ENCODE measurements around the gene UBAC2. TPM values are rescaled to one million over a fixed set of nuclear protein-coding genes. Genes with fewer than 3 reads are reported as not detected.

UBAC2 gene
- total and polyA plus RNA-seq, 2 experiments from 2014 or later = 78.2 to 83.1 TPM

DNA sequence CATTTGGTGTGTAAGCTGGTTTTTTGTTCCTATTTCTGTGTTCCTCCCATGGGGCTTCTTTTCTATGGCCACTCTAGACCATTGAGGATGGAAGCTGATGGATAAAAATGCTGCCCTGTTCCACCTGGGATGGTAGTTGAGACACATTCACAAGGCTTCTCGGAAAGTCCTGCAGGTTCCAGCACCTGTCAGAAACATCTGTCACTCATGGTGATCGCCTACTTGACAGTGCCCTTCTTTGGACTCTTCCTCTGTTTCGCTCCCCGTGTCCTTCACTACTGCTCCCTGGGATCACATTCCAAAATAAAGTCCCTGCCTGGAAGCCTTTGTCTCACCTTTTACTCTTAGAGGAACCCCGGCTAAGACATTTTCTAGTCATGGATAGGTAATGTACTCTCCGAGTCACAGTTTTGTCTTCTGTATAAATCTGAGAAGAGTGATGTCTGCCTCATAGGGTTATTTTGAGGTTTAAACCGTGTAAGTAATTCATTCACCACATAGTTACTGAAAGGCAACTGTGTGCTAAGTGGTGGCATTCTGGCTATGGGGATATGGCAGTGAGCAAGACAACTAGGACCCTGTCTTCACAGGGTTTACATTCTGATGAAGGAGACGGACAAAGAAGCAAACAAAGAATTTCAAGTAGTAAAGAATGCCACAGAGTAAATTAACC lies 21.0 kb downstream of the UBAC2 start:
- H3K9me3 ChIP-seq (ENCODE audit: low read depth) = no peaks in the 10 kb centered on the region
- H3K27me3 ChIP-seq = no peaks in the 10 kb centered on the region
- no peak overlapping the region for H2AFZ ChIP-seq
- peaks cover 99% of the 10 kb centered on the region for H3K79me2 ChIP-seq
- H4K20me1 ChIP-seq (ENCODE audit: insufficient read depth, poor library complexity, severe bottlenecking) = peaks cover 49% of the 10 kb centered on the region
- no peaks in the 10 kb centered on the region for H3K36me3 ChIP-seq (replicated peaks; ENCODE audit: insufficient read depth, low read depth)
- no peak for DNase-seq (ENCODE audit: low spot score)
- peaks cover 4% of the 10 kb centered on the region for H3K4me1 ChIP-seq (ENCODE audit: insufficient read depth)
- no peaks in the 10 kb centered on the region for H3K9me2 ChIP-seq (replicated peaks; ENCODE audit: insufficient read depth)
- TF ChIP-seq EZH2 (IDR thresholded peaks at IDR 0.05; ENCODE audit: borderline replicate concordance) (no peak), EZH2phosphoT487 (IDR thresholded peaks at IDR 0.05; ENCODE audit: low read depth, severe bottlenecking, unreplicated experiment) (no peak)
- TF ChIP-seq, protein P1, sequence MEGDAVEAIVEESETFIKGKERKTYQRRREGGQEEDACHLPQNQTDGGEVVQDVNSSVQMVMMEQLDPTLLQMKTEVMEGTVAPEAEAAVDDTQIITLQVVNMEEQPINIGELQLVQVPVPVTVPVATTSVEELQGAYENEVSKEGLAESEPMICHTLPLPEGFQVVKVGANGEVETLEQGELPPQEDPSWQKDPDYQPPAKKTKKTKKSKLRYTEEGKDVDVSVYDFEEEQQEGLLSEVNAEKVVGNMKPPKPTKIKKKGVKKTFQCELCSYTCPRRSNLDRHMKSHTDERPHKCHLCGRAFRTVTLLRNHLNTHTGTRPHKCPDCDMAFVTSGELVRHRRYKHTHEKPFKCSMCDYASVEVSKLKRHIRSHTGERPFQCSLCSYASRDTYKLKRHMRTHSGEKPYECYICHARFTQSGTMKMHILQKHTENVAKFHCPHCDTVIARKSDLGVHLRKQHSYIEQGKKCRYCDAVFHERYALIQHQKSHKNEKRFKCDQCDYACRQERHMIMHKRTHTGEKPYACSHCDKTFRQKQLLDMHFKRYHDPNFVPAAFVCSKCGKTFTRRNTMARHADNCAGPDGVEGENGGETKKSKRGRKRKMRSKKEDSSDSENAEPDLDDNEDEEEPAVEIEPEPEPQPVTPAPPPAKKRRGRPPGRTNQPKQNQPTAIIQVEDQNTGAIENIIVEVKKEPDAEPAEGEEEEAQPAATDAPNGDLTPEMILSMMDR (IDR thresholded peaks at IDR 0.05; ENCODE audit: poor library complexity) = no peak
- no peak overlapping the region for H3K4me3 ChIP-seq
- 98% methylated on average over 8 of the region's 8 CpGs for WGBS (ENCODE audit: low lambda C conversion rate, missing lambda C conversion rate)
- H3K27ac ChIP-seq = no peak overlapping the region
- H3K4me2 ChIP-seq = no peak overlapping the region

GRCh38 chr13:99223587-99223986 lies 22.9 kb downstream of the UBAC2 start:
- no peak for DNase-seq (ENCODE audit: low spot score)
- WGBS (ENCODE audit: low lambda C conversion rate, missing lambda C conversion rate) = 65% methylated on average over 1 of the region's 1 CpG
- Histone ChIP-seq H3K9me2 (replicated peaks; ENCODE audit: insufficient read depth) (no peaks in the 10 kb centered on the region), H3K36me3 (replicated peaks; ENCODE audit: insufficient read depth, low read depth) (no peaks in the 10 kb centered on the region), H3K4me2 (no peak overlapping the region), H3K4me1 (ENCODE audit: insufficient read depth) (peaks cover 3% of the 10 kb centered on the region), H2AFZ (no peak overlapping the region), H3K9me3 (ENCODE audit: low read depth) (no peaks in the 10 kb centered on the region), H3K27me3 (no peaks in the 10 kb centered on the region), H4K20me1 (ENCODE audit: insufficient read depth, poor library complexity, severe bottlenecking) (peaks cover 44% of the 10 kb centered on the region), H3K27ac (no peak overlapping the region), H3K4me3 (no peak overlapping the region), H3K79me2 (peaks cover 98% of the 10 kb centered on the region)
- TF ChIP-seq EZH2phosphoT487 (IDR thresholded peaks at IDR 0.05; ENCODE audit: low read depth, severe bottlenecking, unreplicated experiment) = no peak
- TF ChIP-seq EZH2 (IDR thresholded peaks at IDR 0.05; ENCODE audit: borderline replicate concordance) = no peak
- TF ChIP-seq, protein P1 (IDR thresholded peaks at IDR 0.05; ENCODE audit: poor library complexity) = no peak

DNA sequence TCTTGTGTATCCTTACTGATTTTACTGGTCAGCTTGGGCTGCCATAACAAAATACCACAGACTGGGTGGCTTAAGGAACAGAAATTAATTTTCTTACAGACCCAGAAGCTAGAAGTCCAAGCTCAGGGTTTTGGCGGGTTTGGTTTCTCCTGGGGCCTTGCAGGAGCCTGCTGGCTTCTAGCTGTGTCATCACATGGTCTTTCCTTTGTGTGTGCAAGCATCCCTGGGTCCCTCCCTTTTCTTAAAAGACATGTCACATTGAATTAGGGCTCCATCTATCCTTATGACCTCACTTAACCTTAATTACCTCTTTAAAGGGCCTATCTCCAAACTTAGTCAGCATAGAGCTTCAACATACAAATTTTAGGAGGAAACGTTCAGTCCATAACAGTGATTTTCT lies 23.4 kb downstream of the UBAC2 start:
- no peak for DNase-seq (ENCODE audit: low spot score)
- 88% methylated on average over 2 of the region's 2 CpGs for WGBS (ENCODE audit: low lambda C conversion rate, missing lambda C conversion rate)
- peaks cover 98% of the 10 kb centered on the region for H3K79me2 ChIP-seq
- TF ChIP-seq, protein P1 (IDR thresholded peaks at IDR 0.05; ENCODE audit: poor library complexity) = no peak
- no peak for TF ChIP-seq EZH2phosphoT487 (IDR thresholded peaks at IDR 0.05; ENCODE audit: low read depth, severe bottlenecking, unreplicated experiment)
- no peak for TF ChIP-seq EZH2 (IDR thresholded peaks at IDR 0.05; ENCODE audit: borderline replicate concordance)
- no peaks in the 10 kb centered on the region for H3K9me2 ChIP-seq (replicated peaks; ENCODE audit: insufficient read depth)
- no peak overlapping the region for H3K27ac ChIP-seq
- H4K20me1 ChIP-seq (ENCODE audit: insufficient read depth, poor library complexity, severe bottlenecking) = peaks cover 41% of the 10 kb centered on the region
- no peaks in the 10 kb centered on the region for H3K9me3 ChIP-seq (ENCODE audit: low read depth)
- H3K4me2 ChIP-seq = no peak overlapping the region
- H3K4me3 ChIP-seq = no peak overlapping the region
- no peak overlapping the region for H2AFZ ChIP-seq
- no peaks in the 10 kb centered on the region for H3K27me3 ChIP-seq
- H3K4me1 ChIP-seq (ENCODE audit: insufficient read depth) = peaks cover 7% of the 10 kb centered on the region
- no peaks in the 10 kb centered on the region for H3K36me3 ChIP-seq (replicated peaks; ENCODE audit: insufficient read depth, low read depth)

Data from hepatocyte (in vitro differentiated cells).